Stomach (tissue), 9 donors: ENCODE results near the gene CLMP. TPM values are rescaled to one million over a fixed set of nuclear protein-coding genes. Genes with fewer than 3 reads are reported as not detected.

Experiments used
- DNase-seq, 2 donors: peaks; one replicate each; pipeline versions ENCODE4 v3.0.0 to v3.0.0-alpha.2; 2013 to 2019
- H3K27ac ChIP-seq, 5 donors: fragments of 200-600 bp in 4 of 5; sonication (generic) in 4 of 5; one replicate each; pipeline ENCODE4 v1.5.1; 2013 to 2019; ENCODE audit warnings: mild to moderate bottlenecking in 1 of 5, moderate library complexity in 1 of 5
- H3K27me3 ChIP-seq, 3 donors: fragments of 200-600 bp; sonication (generic); one replicate each; pipeline ENCODE4 v1.5.1; 2017 to 2019; ENCODE audit warnings: mixed run types in 1 of 3
- H3K36me3 ChIP-seq, 4 donors: fragments of 200-600 bp; sonication (generic); 1 replicate in 3 of 4; 2 replicates in 1 of 4; pipeline ENCODE4 v1.5.1; 2016 to 2019
- H3K4me1 ChIP-seq, 4 donors: fragments of 200-600 bp; sonication (generic); one replicate each; pipeline ENCODE4 v1.5.1; 2016 to 2019
- H3K4me3 ChIP-seq, 4 donors: fragments of 200-600 bp; sonication (generic) in 3 of 4; one replicate each; pipeline ENCODE4 v1.5.1; 2016 to 2019; ENCODE audit warnings: mild to moderate bottlenecking in 1 of 4
- H3K9me3 ChIP-seq, 4 donors: fragments of 200-600 bp; sonication (generic); one replicate each; pipeline ENCODE4 v1.5.1; 2016 to 2019
- EP300 ChIP-seq: sonication (generic); formaldehyde crosslinking; IDR thresholded peaks from one replicate; pipeline ENCODE4 v1.6.1; 2017; ENCODE audit warnings: antibody characterized with exemption
- POLR2A ChIP-seq, 4 donors: fragments of 450-650 bp; IDR thresholded peaks; one replicate each; pipeline ENCODE4 v1.6.1; 2016; ENCODE audit warnings: antibody characterized with exemption in 4 of 4, control low read depth in 2 of 4, mild to moderate bottlenecking in 1 of 4, moderate library complexity in 1 of 4
- POLR2AphosphoS5 ChIP-seq, 3 donors: sonication (generic); formaldehyde crosslinking; IDR thresholded peaks; one replicate each; pipeline ENCODE4 v1.6.1; 2016; ENCODE audit warnings: antibody characterized with exemption in 3 of 3
- WGBS, 5 donors: extraction: QIAGEN DNeasy Blood & Tissue Kit in 3 of 5; methylation state at CpG; one replicate each; pipeline versions ENCODE4 v1.1.5 to v1.1.7; 2013 to 2018; 5-methylcytosine and 5-hydroxymethylcytosine counted together
- intact Hi-C: fragments of 100-400 bp; cut with DNase I; formaldehyde crosslinking; loops from one replicate; pipeline ENCODE4 v1.15.1; 2023; ENCODE audit warnings: low total_unique reads
- polyA plus RNA-seq, 3 donors: library from polyadenylated mRNA; stranded (reverse); fragments of 200-250 nt; gene quantifications; one replicate each; pipeline ENCODE4 v1.2.3, GENCODE V29; 2013
- total RNA-seq, 5 donors: library from RNA; depleted of rRNA; stranded (reverse); fragments of >200 nt; gene quantifications; one replicate each; pipeline versions ENCODE4 v1.1.0 to v1.2.3, GENCODE V29; 2014 to 2016
- TF ChIP-seq, protein P1 (sequence below), 7 experiments: fragments of 450-650 bp in 4 of 7; fragments of 200-600 bp in 3 of 7; sonication (generic) in 3 of 7; IDR thresholded peaks; one replicate each; pipeline ENCODE4 v1.5.1; 2016 to 2019; ENCODE audit warnings: antibody characterized with exemption in 7 of 7, control low read depth in 2 of 7, mild to moderate bottlenecking in 1 of 7
- donor health status: healthy with polysubstance abuse.
- donor health status: Bipolar disorder and iron deficiency.
- donor health status: healthy.

CLMP gene
- total and polyA plus RNA-seq, 8 donors = 4.9 to 81.2 (median 40.5) TPM

DNA sequence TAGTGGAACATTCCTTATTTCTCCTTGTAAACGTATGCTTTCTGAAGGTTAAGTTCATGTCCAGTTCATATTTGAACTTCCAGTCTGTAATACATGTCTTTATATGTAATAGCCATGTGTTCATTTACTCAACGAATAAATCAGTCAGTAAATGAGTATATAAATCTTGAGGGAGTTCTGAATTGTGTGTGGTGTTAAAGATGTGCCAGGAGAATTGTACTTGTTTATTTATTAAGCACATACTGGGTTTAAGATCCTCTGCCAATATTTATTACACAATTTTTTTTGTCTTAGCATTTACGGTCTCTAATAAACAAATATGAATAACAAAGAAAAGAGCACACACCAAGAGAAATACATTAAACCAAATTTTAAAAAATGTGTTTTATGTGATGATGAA, 26.5 kb upstream of the CLMP start:
- 53 to 70% (median 66%) methylated on average over 3 of the region's 3 CpGs for WGBS, 5 donors
- peak overlapping the region in 3 of 5 donors; percentile 30 to 50 (median 34) for H3K27ac ChIP-seq
- intact Hi-C loops = no loop called here

DNA sequence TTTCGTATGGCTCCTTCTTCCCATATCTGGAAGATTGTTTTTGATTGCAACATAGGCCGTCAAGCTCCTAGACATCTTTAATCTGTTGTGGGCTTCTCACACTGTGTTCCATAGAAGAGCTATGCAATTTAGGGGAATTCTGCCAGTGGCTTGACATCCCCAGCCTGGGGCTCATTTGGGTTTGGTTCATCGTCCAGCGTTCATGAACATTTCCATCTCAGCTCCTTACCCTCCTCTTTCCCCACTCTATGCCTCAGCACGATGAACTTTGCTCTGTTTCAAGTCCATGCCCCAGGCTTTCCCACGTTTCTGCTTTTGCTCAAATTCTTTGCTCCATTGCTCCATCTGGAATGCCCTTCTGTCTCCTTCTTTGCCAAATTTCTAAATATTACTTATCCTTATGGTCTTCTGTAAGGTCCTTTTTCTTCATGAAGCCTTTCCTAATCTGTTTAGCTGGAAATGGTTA, 26.1 kb upstream of the CLMP start:
- TF ChIP-seq EP300 = no peak
- peak in 2 of 3 donors; percentile 26 to 29 for TF ChIP-seq POLR2AphosphoS5 (IDR thresholded peaks at IDR 0.05)
- TF ChIP-seq, protein P1, sequence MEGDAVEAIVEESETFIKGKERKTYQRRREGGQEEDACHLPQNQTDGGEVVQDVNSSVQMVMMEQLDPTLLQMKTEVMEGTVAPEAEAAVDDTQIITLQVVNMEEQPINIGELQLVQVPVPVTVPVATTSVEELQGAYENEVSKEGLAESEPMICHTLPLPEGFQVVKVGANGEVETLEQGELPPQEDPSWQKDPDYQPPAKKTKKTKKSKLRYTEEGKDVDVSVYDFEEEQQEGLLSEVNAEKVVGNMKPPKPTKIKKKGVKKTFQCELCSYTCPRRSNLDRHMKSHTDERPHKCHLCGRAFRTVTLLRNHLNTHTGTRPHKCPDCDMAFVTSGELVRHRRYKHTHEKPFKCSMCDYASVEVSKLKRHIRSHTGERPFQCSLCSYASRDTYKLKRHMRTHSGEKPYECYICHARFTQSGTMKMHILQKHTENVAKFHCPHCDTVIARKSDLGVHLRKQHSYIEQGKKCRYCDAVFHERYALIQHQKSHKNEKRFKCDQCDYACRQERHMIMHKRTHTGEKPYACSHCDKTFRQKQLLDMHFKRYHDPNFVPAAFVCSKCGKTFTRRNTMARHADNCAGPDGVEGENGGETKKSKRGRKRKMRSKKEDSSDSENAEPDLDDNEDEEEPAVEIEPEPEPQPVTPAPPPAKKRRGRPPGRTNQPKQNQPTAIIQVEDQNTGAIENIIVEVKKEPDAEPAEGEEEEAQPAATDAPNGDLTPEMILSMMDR (IDR thresholded peaks at IDR 0.05) = no peak
- TF ChIP-seq POLR2A (IDR thresholded peaks at IDR 0.05) = no peak
- Histone ChIP-seq H3K36me3 (no peaks in the 10 kb centered on the region), H3K4me3 (no peak overlapping the region), H3K27ac (peak overlapping the region in 3 of 5 donors; percentile 21 to 50 (median 34)), H3K27me3 (peaks cover 0 to 14% (median 3%) of the 10 kb centered on the region in 3 donors), H3K4me1 (peaks cover 0 to 16% (median 6%) of the 10 kb centered on the region in 4 donors), H3K9me3 (peaks cover 0 to 10% (median 4%) of the 10 kb centered on the region in 4 donors)
- peak in 1 of 2 donors; percentile 52 for DNase-seq
- intact Hi-C loops = no loop called here
- WGBS, 5 donors = 62 to 78% (median 66%) methylated on average over 6 of the region's 6 CpGs

More for the DNA sequence above, 26.5 kb upstream of the CLMP start:
- Histone ChIP-seq H3K27me3 (peaks cover 0 to 10% (median 3%) of the 10 kb centered on the region in 3 donors), H3K4me1 (peaks cover 0 to 16% (median 6%) of the 10 kb centered on the region in 4 donors), H3K9me3 (peaks cover 0 to 10% (median 4%) of the 10 kb centered on the region in 4 donors), H3K36me3 (no peaks in the 10 kb centered on the region), H3K4me3 (no peak overlapping the region)
- no peak for TF ChIP-seq EP300
- no peak for TF ChIP-seq POLR2AphosphoS5 (IDR thresholded peaks at IDR 0.05)
- TF ChIP-seq, protein P1 (IDR thresholded peaks at IDR 0.05) = no peak
- no peak for TF ChIP-seq POLR2A (IDR thresholded peaks at IDR 0.05)
- no peak for DNase-seq

DNA sequence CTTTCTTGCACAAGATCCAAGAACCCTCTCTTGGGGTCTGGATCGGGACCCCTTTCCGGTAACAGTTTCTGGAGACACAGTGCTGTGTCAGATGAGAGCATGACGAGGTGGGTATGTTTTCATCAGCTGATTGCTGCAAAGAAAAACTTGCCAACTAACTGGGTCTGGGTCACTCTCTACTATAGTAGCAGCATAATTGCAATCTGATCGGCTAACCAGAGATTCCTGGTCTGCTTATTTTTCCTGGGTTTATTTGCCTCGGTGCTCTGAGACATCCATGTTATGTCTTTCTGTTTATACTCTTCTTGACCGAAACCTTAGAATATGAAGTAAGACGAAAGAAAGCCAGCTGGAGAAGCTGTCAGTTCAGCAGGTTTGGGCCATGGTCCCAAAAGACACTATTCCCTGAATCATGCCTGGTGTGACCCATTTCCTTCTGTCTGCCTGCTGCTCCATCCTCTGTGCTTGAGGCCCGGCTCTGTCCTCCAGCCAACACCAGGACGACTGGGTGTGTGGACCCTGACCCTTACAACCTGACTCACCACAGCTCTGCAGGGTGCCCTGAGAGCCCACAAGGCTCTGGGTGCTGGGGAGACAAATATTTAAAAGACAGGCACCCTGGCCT, 24.1 kb upstream of the CLMP start:
- WGBS, 5 donors = 59 to 70% (median 64%) methylated on average over 9 of the region's 9 CpGs
- Histone ChIP-seq H3K4me1 (peaks cover 0 to 16% (median 6%) of the 10 kb centered on the region in 4 donors), H3K9me3 (peaks cover 0 to 10% (median 4%) of the 10 kb centered on the region in 4 donors), H3K4me3 (no peak overlapping the region), H3K27me3 (peaks cover 0 to 20% (median 3%) of the 10 kb centered on the region in 3 donors), H3K36me3 (no peaks in the 10 kb centered on the region), H3K27ac (peak overlapping the region in 4 of 5 donors; percentile 15 to 61 (median 31))
- intact Hi-C loops = no loop called here
- TF ChIP-seq, protein P1 (IDR thresholded peaks at IDR 0.05) = no peak
- TF ChIP-seq POLR2A (IDR thresholded peaks at IDR 0.05) (no peak), POLR2AphosphoS5 (IDR thresholded peaks at IDR 0.05) (no peak), EP300 (no peak)
- DNase-seq = no peak

DNA sequence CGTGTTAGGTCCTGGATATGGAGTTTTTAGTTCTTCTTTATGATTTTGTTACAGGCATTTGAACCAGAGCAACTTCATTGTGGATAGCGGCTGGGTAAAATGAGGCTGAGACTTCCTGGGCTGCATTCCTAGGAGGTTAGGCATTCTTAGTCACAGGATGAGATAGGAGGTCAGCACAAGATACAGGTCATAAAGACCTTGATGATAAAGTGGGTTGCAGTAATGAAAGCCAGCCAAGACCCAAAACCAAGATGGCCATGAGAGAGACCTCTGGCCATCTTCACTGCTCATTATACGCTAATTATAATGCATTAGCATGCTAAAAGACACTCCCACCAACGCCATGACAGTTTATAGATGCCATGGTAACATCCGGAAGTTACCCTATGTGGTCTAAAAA, 23.4 kb upstream of the CLMP start:
- Histone ChIP-seq H3K9me3 (peaks cover 0 to 10% (median 4%) of the 10 kb centered on the region in 4 donors), H3K36me3 (no peaks in the 10 kb centered on the region), H3K4me3 (no peak overlapping the region), H3K4me1 (peaks cover 0 to 16% (median 6%) of the 10 kb centered on the region in 4 donors), H3K27ac (peak overlapping the region in 2 of 5 donors; percentile 37 to 61), H3K27me3 (peaks cover 0 to 20% (median 3%) of the 10 kb centered on the region in 3 donors)
- 51 to 73% (median 68%) methylated on average over 5 of the region's 5 CpGs for WGBS, 5 donors
- no peak for DNase-seq
- TF ChIP-seq POLR2AphosphoS5 (IDR thresholded peaks at IDR 0.05) (no peak), POLR2A (IDR thresholded peaks at IDR 0.05) (no peak), EP300 (no peak)
- TF ChIP-seq, protein P1 (IDR thresholded peaks at IDR 0.05) = no peak
- intact Hi-C loops = no loop called here
